A673 (cell line): ENCODE results near the gene CLTCL1. TPM values are rescaled to one million over a fixed set of nuclear protein-coding genes. Genes with fewer than 3 reads are reported as not detected.

ENCODE experiments used
- BruUV-seq: library from RNA; stranded (reverse); fragments of 400-500 nt; replicated peaks from 2 replicates; lab custom pipeline; 2021; lab: Mats Ljungman, UMichigan
- CTCF ChIA-PET: fragments of 300-600 bp; sonication (Branson Sonifier 250); formaldehyde crosslinking; loops from one replicate; lab custom pipeline; 2022; ENCODE audit warnings: antibody characterized with exemption; lab: Charles Lee
- POLR2A ChIA-PET: fragments of 300-600 bp; sonication (Branson Sonifier 250); formaldehyde crosslinking; loops from one replicate; lab custom pipeline; 2022; ENCODE audit warnings: antibody characterized with exemption; ENCODE audit not compliant: low non-redundant PET; lab: Charles Lee
- DNase-seq: peaks from one replicate; pipeline ENCODE4 v3.0.0-alpha.2; 2015; ENCODE audit warnings: low spot score
- H3K27ac ChIP-seq: fragments of 200-600 bp; sonication (generic); 2 replicates; pipeline ENCODE4 v1.5.1; 2016; ENCODE audit warnings: mixed run types, low read depth, mild to moderate bottlenecking, mixed read lengths, antibody characterized with exemption, low read length; ENCODE audit not compliant: poor library complexity, severe bottlenecking
- H3K27me3 ChIP-seq: fragments of 200-600 bp; sonication (generic); replicated peaks from 2 replicates; pipeline ENCODE4 v1.6.1; 2017; ENCODE audit warnings: mixed run types, low read depth, mild to moderate bottlenecking, mixed read lengths, antibody characterized with exemption, low read length; ENCODE audit not compliant: insufficient read depth, poor library complexity
- H3K36me3 ChIP-seq: fragments of 200-600 bp; sonication (generic); 2 replicates; pipeline ENCODE4 v1.6.1; 2016; ENCODE audit warnings: mixed run types, mild to moderate bottlenecking, mixed read lengths, antibody characterized with exemption, low read length; ENCODE audit not compliant: insufficient read depth, poor library complexity, severe bottlenecking
- H3K4me1 ChIP-seq: fragments of 200-600 bp; sonication (generic); 2 replicates; pipeline ENCODE4 v1.6.1; 2017; ENCODE audit warnings: mixed run types, mild to moderate bottlenecking, mixed read lengths, antibody characterized with exemption, low read length; ENCODE audit not compliant: insufficient read depth, poor library complexity, severe bottlenecking
- H3K4me3 ChIP-seq: fragments of 200-600 bp; sonication (generic); 2 replicates; pipeline ENCODE4 v1.5.1; 2016; ENCODE audit warnings: low read depth, mixed run types, mild to moderate bottlenecking, mixed read lengths, low read length; ENCODE audit not compliant: poor library complexity, severe bottlenecking
- H3K9me3 ChIP-seq: fragments of 200-600 bp; sonication (generic); 2 replicates; pipeline ENCODE4 v1.6.1; 2016; ENCODE audit warnings: mixed run types, low read depth, mild to moderate bottlenecking, mixed read lengths, antibody characterized with exemption, low read length; ENCODE audit not compliant: poor library complexity, severe bottlenecking
- CTCF ChIP-seq: fragments of 300-800, 200-600 bp; sonication (generic); conservative IDR thresholded peaks from 2 replicates; pipeline ENCODE4 v1.5.1; 2017; ENCODE audit warnings: low read depth, mild to moderate bottlenecking, antibody characterized with exemption, low read length, moderate library complexity, mixed read lengths
- EZH2 ChIP-seq: fragments of 200-600 bp; sonication (generic); IDR thresholded peaks from 2 replicates; pipeline ENCODE4 v1.6.1; 2017; ENCODE audit warnings: borderline replicate concordance, low read depth, mild to moderate bottlenecking, mixed read lengths, antibody characterized with exemption, low read length; ENCODE audit not compliant: poor library complexity, severe bottlenecking
- intact Hi-C: fragments of 100-400 bp; cut with micrococcal nuclease; formaldehyde crosslinking; loops from one replicate; pipeline ENCODE4 v1.10.0; 2022; ENCODE audit not compliant: unreplicated experiment
- total RNA-seq: library from RNA; stranded (reverse); gene quantifications from 2 replicates; pipeline ENCODE4 v1.2.3, GENCODE V29; 2021

CLTCL1 gene
- total RNA-seq, 1 experiment from 2014 or later, result 7.5 TPM

- Histone ChIP-seq H3K4me1 (peaks cover 22% of the 10 kb centered on the region), H3K27ac (no peak overlapping the region), H3K4me3 (no peak overlapping the region), H3K9me3 (no peaks in the 10 kb centered on the region), H3K36me3 (no peaks in the 10 kb centered on the region), H3K27me3 (no peaks in the 10 kb centered on the region)
- no peak for DNase-seq
- POLR2A ChIA-PET, result no interaction called here
- TF ChIP-seq EZH2 (no peak), CTCF (no peak)
- BruUV-seq, result no TSS peak
- intact Hi-C loops, result no loop called here
- CTCF ChIA-PET, result no interaction called here
Measured at GRCh38 chr22:19215360-19215759, 76.2 kb downstream of the CLTCL1 start.

GRCh38 chr22:19214078-19214473 is 77.4 kb downstream of the CLTCL1 start:
- ChIA-PET POLR2A (no interaction called here), CTCF (no interaction called here)
- DNase-seq, result peak; percentile 57
- TF ChIP-seq EZH2 (no peak), CTCF (no peak)
- intact Hi-C loops, result no loop called here
- Histone ChIP-seq H3K27ac (no peak overlapping the region), H3K36me3 (no peaks in the 10 kb centered on the region), H3K4me3 (no peak overlapping the region), H3K27me3 (no peaks in the 10 kb centered on the region), H3K9me3 (no peaks in the 10 kb centered on the region), H3K4me1 (peaks cover 22% of the 10 kb centered on the region)
- no TSS peak for BruUV-seq

GRCh38 chr22:19213442-19214077 is 78.0 kb downstream of the CLTCL1 start:
- no TSS peak for BruUV-seq
- CTCF ChIA-PET, result no interaction called here
- H3K9me3 ChIP-seq, result no peaks in the 10 kb centered on the region
- H3K4me1 ChIP-seq, result peaks cover 18% of the 10 kb centered on the region
- H3K4me3 ChIP-seq, result no peak overlapping the region
- intact Hi-C loops, result no loop called here
- POLR2A ChIA-PET, result no interaction called here
- no peaks in the 10 kb centered on the region for H3K27me3 ChIP-seq
- H3K27ac ChIP-seq, result no peak overlapping the region
- TF ChIP-seq CTCF (no peak), EZH2 (no peak)
- no peaks in the 10 kb centered on the region for H3K36me3 ChIP-seq
- DNase-seq, result no peak
